ENCODE measurements around the gene PXN.
"Not testable (repeated sequence)": the region's sequence is repeated elsewhere in the genome, so short reads cannot be mapped to it uniquely, and the experiment has no call there.

Gene PXN

DNA sequence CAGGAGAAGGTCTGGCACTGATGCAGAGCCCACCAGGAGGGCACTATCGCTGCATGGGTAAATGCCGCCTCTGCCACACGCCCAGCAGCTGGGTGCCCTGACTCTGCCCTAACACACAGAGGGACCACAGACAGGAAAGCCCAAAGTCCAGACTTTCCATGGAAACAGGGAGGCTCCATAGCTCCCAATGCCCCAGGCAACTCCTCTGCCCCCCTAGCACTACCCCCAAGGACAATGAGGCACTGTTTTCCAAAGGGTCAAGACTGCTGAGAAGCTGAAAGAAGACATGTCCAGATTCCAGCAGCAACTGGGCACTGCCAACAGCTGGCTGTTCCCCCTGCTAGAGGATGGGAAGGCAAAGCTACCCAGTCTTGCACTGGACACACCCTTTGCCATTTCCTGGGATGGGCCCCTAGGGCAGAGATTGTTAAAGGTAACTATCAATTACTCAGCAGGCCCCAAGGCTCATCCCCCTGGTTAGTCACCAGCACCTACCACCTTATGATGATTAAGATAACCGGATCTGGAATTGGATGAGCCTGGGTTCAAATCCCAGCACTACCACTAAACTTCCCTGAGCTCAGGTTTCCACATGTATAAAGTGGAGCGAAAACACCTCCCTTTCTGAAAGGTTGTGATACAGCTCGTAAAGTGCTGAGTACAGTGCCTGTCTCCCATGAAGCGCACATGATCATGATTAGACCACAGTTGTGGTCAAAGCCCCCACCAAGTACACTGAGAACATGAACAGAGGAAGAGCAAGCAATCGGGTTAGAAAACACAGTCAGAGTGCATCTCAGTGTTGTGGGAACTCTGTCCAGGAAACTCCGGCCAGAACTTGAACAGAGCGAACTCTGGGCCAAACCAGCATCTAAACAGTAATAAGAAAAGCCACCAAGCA is 3.3 kb downstream of the PXN start:
- TF ChIP-seq, protein P1, sequence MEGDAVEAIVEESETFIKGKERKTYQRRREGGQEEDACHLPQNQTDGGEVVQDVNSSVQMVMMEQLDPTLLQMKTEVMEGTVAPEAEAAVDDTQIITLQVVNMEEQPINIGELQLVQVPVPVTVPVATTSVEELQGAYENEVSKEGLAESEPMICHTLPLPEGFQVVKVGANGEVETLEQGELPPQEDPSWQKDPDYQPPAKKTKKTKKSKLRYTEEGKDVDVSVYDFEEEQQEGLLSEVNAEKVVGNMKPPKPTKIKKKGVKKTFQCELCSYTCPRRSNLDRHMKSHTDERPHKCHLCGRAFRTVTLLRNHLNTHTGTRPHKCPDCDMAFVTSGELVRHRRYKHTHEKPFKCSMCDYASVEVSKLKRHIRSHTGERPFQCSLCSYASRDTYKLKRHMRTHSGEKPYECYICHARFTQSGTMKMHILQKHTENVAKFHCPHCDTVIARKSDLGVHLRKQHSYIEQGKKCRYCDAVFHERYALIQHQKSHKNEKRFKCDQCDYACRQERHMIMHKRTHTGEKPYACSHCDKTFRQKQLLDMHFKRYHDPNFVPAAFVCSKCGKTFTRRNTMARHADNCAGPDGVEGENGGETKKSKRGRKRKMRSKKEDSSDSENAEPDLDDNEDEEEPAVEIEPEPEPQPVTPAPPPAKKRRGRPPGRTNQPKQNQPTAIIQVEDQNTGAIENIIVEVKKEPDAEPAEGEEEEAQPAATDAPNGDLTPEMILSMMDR (IDR thresholded peaks at IDR 0.05; ENCODE audit: insufficient read depth, low read depth, low read length, missing control alignments), result no peak
- no peak overlapping the region for H3K4me3 ChIP-seq (ENCODE audit: low read depth, low read length)
- DNase-seq (ENCODE audit: low read depth), result no peak

DNA sequence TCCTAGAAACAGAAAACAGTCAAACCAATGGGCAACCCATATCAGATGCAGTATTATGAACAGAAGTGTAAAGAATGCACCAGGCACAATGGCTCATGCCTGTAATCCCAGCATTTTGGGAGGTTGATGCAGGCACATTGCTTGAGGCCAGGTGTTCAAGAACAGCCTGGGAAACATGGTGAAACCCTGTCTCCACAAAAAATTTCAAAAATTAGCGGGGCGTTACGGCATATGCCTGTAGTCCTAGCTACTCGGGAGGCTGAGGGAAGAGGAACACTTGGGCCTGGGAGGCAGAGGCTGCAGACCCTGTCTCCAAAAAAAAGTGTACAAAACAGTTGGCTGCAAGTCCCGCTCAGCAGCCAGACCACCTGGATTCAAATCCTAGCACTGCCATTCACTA is 4.9 kb downstream of the PXN start:
- H3K4me3 ChIP-seq (ENCODE audit: low read depth, low read length), result no peak overlapping the region
- TF ChIP-seq, protein P1 (IDR thresholded peaks at IDR 0.05; ENCODE audit: insufficient read depth, low read depth, low read length, missing control alignments), result no peak
- no peak for DNase-seq (ENCODE audit: low read depth)

DNA sequence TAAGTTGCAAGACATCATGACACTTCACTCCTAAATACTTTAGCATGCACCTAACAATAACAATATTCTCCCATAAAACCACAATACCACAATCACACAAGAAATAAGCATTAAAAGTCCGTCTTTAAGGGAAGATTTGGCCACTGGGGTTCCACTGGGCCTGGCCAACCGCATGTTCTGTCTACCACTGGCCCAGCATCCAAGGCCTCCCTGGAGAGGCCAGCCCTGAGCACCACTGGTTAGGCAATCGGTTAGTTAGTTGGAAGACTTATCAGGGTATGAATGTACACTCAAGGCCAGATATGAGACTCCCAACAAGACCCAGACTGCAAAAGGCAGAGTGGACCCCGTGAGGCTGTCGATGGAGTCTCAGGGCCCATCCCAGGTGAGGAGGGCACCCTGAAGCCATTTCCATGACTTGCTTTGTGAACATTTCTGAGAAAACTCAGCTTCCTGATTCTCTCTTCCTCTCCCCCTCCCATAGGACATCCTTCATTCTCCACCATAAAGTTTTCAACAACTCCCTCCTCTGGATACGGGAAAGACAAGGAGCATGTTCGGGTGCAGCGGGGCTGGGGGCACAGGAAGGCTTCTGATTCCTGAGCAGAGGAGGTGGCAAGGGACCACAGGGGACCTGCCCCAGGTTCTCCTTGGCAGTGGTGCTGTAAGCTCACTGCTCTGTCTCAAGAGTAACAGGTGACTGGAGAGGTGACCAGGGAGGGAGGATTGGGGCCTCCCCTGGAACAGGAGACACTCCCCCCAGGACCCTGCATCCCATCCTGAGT is 5.9 kb downstream of the PXN start:
- no peak overlapping the region for H3K4me3 ChIP-seq (ENCODE audit: low read depth, low read length)
- TF ChIP-seq, protein P1 (IDR thresholded peaks at IDR 0.05; ENCODE audit: insufficient read depth, low read depth, low read length, missing control alignments), result no peak
- DNase-seq (ENCODE audit: low read depth), result no peak

DNA sequence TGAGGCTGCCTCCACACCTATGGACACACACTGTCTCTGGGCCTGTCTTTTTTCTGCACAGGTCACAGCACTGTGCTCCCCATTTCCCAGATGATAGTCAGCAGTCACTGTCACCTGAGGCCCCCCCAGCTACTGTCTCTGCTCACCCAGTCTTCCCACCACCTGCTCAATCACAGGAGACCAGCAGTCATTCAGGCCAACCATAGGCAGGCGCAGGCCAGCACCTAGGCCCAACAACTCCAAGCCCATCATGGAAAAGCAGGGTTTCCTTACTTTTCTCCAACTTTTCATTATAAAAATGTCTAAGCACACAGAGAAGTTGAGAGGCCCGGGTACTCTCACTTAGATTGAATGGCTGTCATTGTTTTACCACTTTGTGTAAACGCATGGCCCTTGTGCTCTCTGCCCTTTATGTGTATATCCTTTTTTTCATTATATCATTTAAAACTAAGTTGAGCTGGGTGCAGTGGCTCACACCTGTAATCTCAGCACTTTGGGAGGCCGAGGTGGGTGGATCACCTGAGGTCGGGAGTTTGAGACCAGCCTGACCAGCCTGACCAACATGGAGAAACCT is 7.1 kb downstream of the PXN start:
- TF ChIP-seq, protein P1 (IDR thresholded peaks at IDR 0.05; ENCODE audit: insufficient read depth, low read depth, low read length, missing control alignments), result no peak
- H3K4me3 ChIP-seq (ENCODE audit: low read depth, low read length), result no peak overlapping the region
- no peak for DNase-seq (ENCODE audit: low read depth)

DNA sequence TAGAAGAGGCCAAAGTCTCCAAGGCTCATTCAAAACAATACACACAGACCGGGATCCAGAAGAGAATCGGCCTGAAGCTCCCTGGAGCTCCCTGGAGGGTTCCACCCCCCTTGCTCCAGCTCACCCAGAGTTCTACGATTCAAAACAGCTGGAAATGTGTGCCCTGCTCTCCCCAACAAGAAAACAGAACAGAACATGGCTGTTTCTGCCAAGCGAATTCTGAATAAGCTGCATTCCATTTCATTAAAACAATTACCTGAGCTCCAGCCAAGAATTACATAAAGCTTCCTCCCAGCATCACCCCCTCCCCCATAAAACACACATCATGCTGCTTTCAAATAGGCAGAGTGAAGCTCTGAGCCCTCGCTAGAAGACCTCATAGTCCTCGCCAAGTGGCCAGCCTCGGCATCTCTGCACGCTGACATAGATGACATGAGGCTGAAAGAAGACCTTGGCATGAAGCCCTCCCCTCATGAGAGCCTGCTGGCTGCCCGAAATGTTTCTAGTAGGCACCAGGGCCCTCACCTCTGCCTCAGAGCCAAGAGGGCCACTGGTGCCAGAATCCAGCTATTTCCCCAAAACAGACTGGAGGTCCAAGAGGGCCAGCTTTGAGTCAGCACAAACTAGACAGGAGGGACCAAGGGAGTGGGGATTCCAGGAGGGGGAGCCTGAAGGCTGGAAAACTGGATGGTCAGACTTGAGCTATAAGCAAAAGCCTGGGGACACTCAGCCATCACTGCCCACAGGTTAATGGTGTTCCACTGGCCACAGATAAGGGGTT is 8.3 kb downstream of the PXN start:
- TF ChIP-seq, protein P1 (IDR thresholded peaks at IDR 0.05; ENCODE audit: insufficient read depth, low read depth, low read length, missing control alignments), result no peak
- DNase-seq (ENCODE audit: low read depth), result no peak
- no peak overlapping the region for H3K4me3 ChIP-seq (ENCODE audit: low read depth, low read length)

DNA sequence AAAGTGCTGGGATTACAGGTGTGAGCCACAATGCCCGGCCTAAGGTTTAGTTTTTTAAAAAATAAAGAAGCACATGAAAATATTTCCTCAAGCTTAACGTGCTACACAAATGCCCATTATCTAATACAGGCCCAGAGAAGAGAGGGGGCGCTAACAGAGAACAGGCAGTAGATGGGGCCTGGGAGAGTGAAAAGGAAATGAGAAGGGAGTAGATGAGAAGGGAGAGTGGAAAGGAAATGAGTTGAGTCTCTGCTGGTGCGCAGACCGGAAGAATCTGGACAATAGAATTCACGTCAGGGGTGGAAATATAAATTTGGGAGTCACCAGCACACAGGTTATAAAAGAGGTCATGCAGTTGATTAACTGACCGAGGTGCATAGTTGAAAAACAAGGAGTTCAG is 10.7 kb downstream of the PXN start:
- no peak for DNase-seq (ENCODE audit: low read depth)
- TF ChIP-seq, protein P1 (IDR thresholded peaks at IDR 0.05; ENCODE audit: insufficient read depth, low read depth, low read length, missing control alignments), result no peak
- no peak overlapping the region for H3K4me3 ChIP-seq (ENCODE audit: low read depth, low read length)

DNA sequence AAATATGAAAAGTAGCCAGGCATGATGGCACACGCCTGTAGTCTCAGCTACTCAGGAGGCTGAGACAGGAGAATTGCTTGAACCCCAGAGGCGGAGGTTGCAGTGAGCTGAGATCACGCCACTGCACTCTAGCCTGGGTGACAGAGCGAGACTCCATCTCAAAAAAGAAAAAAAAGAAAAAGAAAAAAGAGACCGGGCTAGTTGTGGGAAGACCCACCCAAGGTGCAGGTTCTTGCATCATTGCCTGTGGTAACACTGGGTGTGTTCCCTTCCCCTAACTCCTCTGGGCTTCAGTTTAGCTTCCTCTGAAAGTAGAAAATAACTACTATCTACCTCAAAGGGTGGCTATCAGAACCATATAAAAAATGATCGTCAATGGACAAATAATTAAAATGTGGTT is 12.2 kb downstream of the PXN start:
- DNase-seq (ENCODE audit: low read depth), result peak; percentile 62
- H3K4me3 ChIP-seq (ENCODE audit: low read depth, low read length), result not testable (repeated sequence)

Data from GM12865 (cell line).